HepG2 (cell line): ENCODE data around the gene SS18L1. TPM values are rescaled to one million over a fixed set of nuclear protein-coding genes. Genes with fewer than 3 reads are reported as not detected.

Source experiments
- ARHGAP35 ChIP-seq: sonication (generic); formaldehyde crosslinking; IDR thresholded peaks from 2 replicates; pipeline ENCODE4 v1.9.0; 2022; ENCODE audit warnings: mild to moderate bottlenecking, inconsistent platforms, moderate library complexity, missing genetic modification reagents, borderline replicate concordance
- BRD4 ChIP-seq: sonication (generic); formaldehyde crosslinking; IDR thresholded peaks from 2 replicates; pipeline ENCODE4 v1.4.0; 2020; ENCODE audit warnings: missing genetic modification reagents
- CBX2 ChIP-seq, 2 experiments: fragments of 200-600 bp in 1 of 2; sonication (generic); formaldehyde crosslinking in 1 of 2; IDR thresholded peaks; 2 replicates each; pipeline versions ENCODE4 v1.7.0 to v1.8.1; 2018 to 2022; ENCODE audit warnings: low read depth in 2 of 2, low read length in 1 of 2, mild to moderate bottlenecking in 1 of 2, missing genetic modification reagents in 1 of 2
- FOXM1 ChIP-seq: sonication (generic); formaldehyde crosslinking; IDR thresholded peaks from 2 replicates; pipeline ENCODE4 v1.5.0; 2020; ENCODE audit warnings: missing genetic modification reagents
- GATA4 ChIP-seq: sonication (generic); IDR thresholded peaks from 2 replicates; pipeline ENCODE4 v1.6.1; 2016; ENCODE audit warnings: antibody characterized with exemption, low read depth, borderline replicate concordance
- HIVEP1 ChIP-seq: sonication (generic); formaldehyde crosslinking; IDR thresholded peaks from 2 replicates; pipeline ENCODE4 v1.4.0; 2020; ENCODE audit warnings: mild to moderate bottlenecking, missing genetic modification reagents
- HNF1B ChIP-seq: sonication (generic); formaldehyde crosslinking; IDR thresholded peaks from 2 replicates; pipeline ENCODE4 v1.5.1; 2020; ENCODE audit warnings: mild to moderate bottlenecking, moderate library complexity, missing genetic modification reagents
- PRDM15 ChIP-seq: sonication (generic); formaldehyde crosslinking; IDR thresholded peaks from 2 replicates; pipeline ENCODE4 v1.4.0; 2020; ENCODE audit warnings: missing genetic modification reagents
- REXO4 ChIP-seq: sonication (generic); formaldehyde crosslinking; IDR thresholded peaks from 2 replicates; pipeline ENCODE4 v1.8.0; 2022; ENCODE audit warnings: missing genetic modification reagents, mild to moderate bottlenecking, borderline replicate concordance
- SIN3B ChIP-seq: fragments of 150-350 bp; IDR thresholded peaks from 2 replicates; pipeline ENCODE4 v1.6.1; 2014; ENCODE audit warnings: low read length
- TBL1XR1 ChIP-seq: fragments of 150-350 bp; IDR thresholded peaks from 2 replicates; pipeline ENCODE4 v1.6.1; 2014; ENCODE audit warnings: borderline replicate concordance, low read length; ENCODE audit not compliant: partially characterized antibody
- TRIM24 ChIP-seq: sonication (generic); formaldehyde crosslinking; IDR thresholded peaks from 2 replicates; pipeline ENCODE4 v1.8.0; 2022; ENCODE audit warnings: mild to moderate bottlenecking, missing genetic modification reagents
- ZFP36L2 ChIP-seq: sonication (generic); formaldehyde crosslinking; IDR thresholded peaks from 2 replicates; pipeline ENCODE4 v1.4.0; 2020; ENCODE audit warnings: missing genetic modification reagents
- ZNF512B ChIP-seq: sonication (generic); formaldehyde crosslinking; IDR thresholded peaks from 2 replicates; pipeline ENCODE4 v1.5.1; 2020; ENCODE audit warnings: missing genetic modification reagents, mild to moderate bottlenecking, borderline replicate concordance
- ZNF557 ChIP-seq: sonication (generic); formaldehyde crosslinking; IDR thresholded peaks from 2 replicates; pipeline ENCODE4 v1.4.0; 2020; ENCODE audit warnings: missing genetic modification reagents
- ZNF672 ChIP-seq: sonication (generic); formaldehyde crosslinking; IDR thresholded peaks from 2 replicates; pipeline ENCODE4 v1.8.1; 2022; ENCODE audit warnings: missing genetic modification reagents
- polyA plus RNA-seq, 8 experiments: library from polyadenylated mRNA; depleted of rRNA in 3 of 8; stranded (reverse) in 7 of 8; unstranded in 1 of 8; fragments of >200 nt; fragmentation: Illumina TruSeq in 4 of 8; extraction: Trizol in 4 of 8; gene quantifications; 2 replicates each; pipeline versions ENCODE4 v1.2.1 to v1.2.3, GENCODE V29; 2011 to 2016; ENCODE audit warnings: low read depth in 4 of 8, missing spikeins in 1 of 8, mixed read lengths in 1 of 8; ENCODE audit not compliant: insufficient read depth in 1 of 8
- total RNA-seq, 5 experiments: library from RNA; depleted of rRNA; stranded (reverse); fragments of >200 nt; fragmentation: Illumina TruSeq; extraction: Trizol; gene quantifications; 2 replicates each; pipeline ENCODE4 v1.2.3, GENCODE V29; 2016; ENCODE audit warnings: low read depth in 1 of 5
- TF ChIP-seq, protein P1 (sequence below), 2 experiments: sonication (generic) in 1 of 2; formaldehyde crosslinking in 1 of 2; IDR thresholded peaks; 2 replicates each; pipeline versions ENCODE4 v1.5.1 to v1.6.1; 2011 to 2020; ENCODE audit warnings: borderline replicate concordance in 1 of 2, low read depth in 1 of 2, low read length in 1 of 2, mild to moderate bottlenecking in 1 of 2, missing genetic modification reagents in 1 of 2, moderate library complexity in 1 of 2

SS18L1 gene
- total and polyA plus RNA-seq, 2 of the 13 experiments (the other 11 are each of a cell fraction or from before 2014, with no cell fraction given), result 17.8 to 27.6 TPM

GRCh38 chr20:62146019-62146755, 2.6 kb downstream of the SS18L1 start (continued):
- TF ChIP-seq PRDM15 (CRISPR knock-in tag) (no peak), ARHGAP35 (CRISPR knock-in tag) (peak; percentile 86; the same call in 1 of the 2 replicates), ZFP36L2 (CRISPR knock-in tag) (no peak), CBX2 (IDR thresholded peaks at IDR 0.05; ENCODE audit: low read depth, low read length) (no peak), CBX2 (CRISPR knock-in tag; IDR thresholded peaks at IDR 0.05; ENCODE audit: low read depth) (peak; percentile 43; the same call in 1 of the 2 replicates), BRD4 (CRISPR knock-in tag) (0 out of 2 replicates have a peak, but pooled peaks have one; percentile 30), SIN3B (no peak; the same call in 1 of the 2 replicates), TBL1XR1 (peak; percentile 36), FOXM1 (CRISPR knock-in tag) (no peak), REXO4 (peak; percentile 85; the same call in 1 of the 2 replicates), GATA4 (0 out of 2 replicates have a peak, but pooled peaks have one; percentile 45), HNF1B (CRISPR knock-in tag) (peak; percentile 57; the same call in 1 of the 2 replicates), TRIM24 (CRISPR knock-in tag) (no peak), ZNF512B (CRISPR knock-in tag) (no peak), HIVEP1 (CRISPR knock-in tag) (peak; percentile 81), ZNF557 (CRISPR knock-in tag) (no peak), ZNF672 (CRISPR knock-in tag) (no peak)
- TF ChIP-seq, protein P1, sequence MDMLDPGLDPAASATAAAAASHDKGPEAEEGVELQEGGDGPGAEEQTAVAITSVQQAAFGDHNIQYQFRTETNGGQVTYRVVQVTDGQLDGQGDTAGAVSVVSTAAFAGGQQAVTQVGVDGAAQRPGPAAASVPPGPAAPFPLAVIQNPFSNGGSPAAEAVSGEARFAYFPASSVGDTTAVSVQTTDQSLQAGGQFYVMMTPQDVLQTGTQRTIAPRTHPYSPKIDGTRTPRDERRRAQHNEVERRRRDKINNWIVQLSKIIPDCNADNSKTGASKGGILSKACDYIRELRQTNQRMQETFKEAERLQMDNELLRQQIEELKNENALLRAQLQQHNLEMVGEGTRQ (IDR thresholded peaks at IDR 0.05; ENCODE audit: low read depth, low read length), result peak; percentile 89
- TF ChIP-seq, protein P1 (CRISPR knock-in tag; IDR thresholded peaks at IDR 0.05; ENCODE audit: borderline replicate concordance), result peak; percentile 74; the same call in 1 of the 2 replicates
